H9 (cell line): Measurements from ENCODE around the gene PRCD. TPM values are rescaled to one million over a fixed set of nuclear protein-coding genes. Genes with fewer than 3 reads are reported as not detected.

ENCODE experiments used
- DNase-seq: peaks from one replicate; pipeline ENCODE4 v3.0.0-alpha.2; 2017
- H2AFZ ChIP-seq: one replicate; pipeline ENCODE4 v1.6.1; 2013; ENCODE audit warnings: mild to moderate bottlenecking, low read length, control low read depth, moderate library complexity
- H2AK5ac ChIP-seq: 2 replicates; pipeline ENCODE4 v1.6.1; 2013; ENCODE audit warnings: low read length, control low read depth, mixed read lengths; ENCODE audit not compliant: insufficient read length
- H2BK120ac ChIP-seq: one replicate; pipeline ENCODE4 v1.6.1; 2013; ENCODE audit warnings: low read depth, mild to moderate bottlenecking, low read length, control low read depth, inconsistent platforms; ENCODE audit not compliant: poor library complexity, severe bottlenecking
- H2BK12ac ChIP-seq: 2 replicates; pipeline ENCODE4 v1.6.1; 2013; ENCODE audit warnings: low read length, control low read depth, mixed read lengths, low read depth; ENCODE audit not compliant: insufficient read length
- H2BK15ac ChIP-seq: 2 replicates; pipeline ENCODE4 v1.6.1; 2013; ENCODE audit warnings: low read depth, low read length, control low read depth
- H2BK20ac ChIP-seq: one replicate; pipeline ENCODE4 v1.6.1; 2013; ENCODE audit warnings: low read depth, mild to moderate bottlenecking, low read length, control low read depth, inconsistent platforms; ENCODE audit not compliant: poor library complexity, severe bottlenecking
- H2BK5ac ChIP-seq: 2 replicates; pipeline ENCODE4 v1.6.1; 2013; ENCODE audit warnings: low read length, control low read depth, mixed read lengths; ENCODE audit not compliant: insufficient read length
- H3K14ac ChIP-seq: 2 replicates; pipeline ENCODE4 v1.6.1; 2013; ENCODE audit warnings: low read length, control low read depth; ENCODE audit not compliant: insufficient read depth
- H3K18ac ChIP-seq: 2 replicates; pipeline ENCODE4 v1.6.1; 2013; ENCODE audit warnings: low read depth, mild to moderate bottlenecking, mixed read lengths, low read length, control low read depth; ENCODE audit not compliant: insufficient read length
- H3K23ac ChIP-seq: 2 replicates; pipeline ENCODE4 v1.6.1; 2013; ENCODE audit warnings: low read length, control low read depth, mixed read lengths, low read depth; ENCODE audit not compliant: insufficient read length
- H3K23me2 ChIP-seq: 2 replicates; pipeline ENCODE4 v1.6.1; 2013; ENCODE audit warnings: low read depth, mild to moderate bottlenecking, mixed read lengths, low read length, control low read depth; ENCODE audit not compliant: insufficient read length, poor library complexity, severe bottlenecking
- H3K27ac ChIP-seq: 2 replicates; pipeline ENCODE4 v1.5.1; 2013; ENCODE audit warnings: low read length, control low read depth, mixed read lengths, low read depth; ENCODE audit not compliant: insufficient read length
- H3K27me3 ChIP-seq: 2 replicates; pipeline ENCODE4 v1.6.1; 2013; ENCODE audit warnings: low read length, control low read depth, inconsistent platforms; ENCODE audit not compliant: insufficient read depth
- H3K4ac ChIP-seq: 2 replicates; pipeline ENCODE4 v1.6.1; 2013; ENCODE audit warnings: low read depth, mild to moderate bottlenecking, control low read depth, inconsistent platforms, low read length, moderate library complexity
- H3K4me1 ChIP-seq: 2 replicates; pipeline ENCODE4 v1.6.1; 2013; ENCODE audit warnings: low read length, control low read depth, inconsistent platforms; ENCODE audit not compliant: insufficient read depth
- H3K4me2 ChIP-seq: 2 replicates; pipeline ENCODE4 v1.6.1; 2013; ENCODE audit warnings: low read length, control low read depth, mixed read lengths; ENCODE audit not compliant: insufficient read length, insufficient read depth
- H3K56ac ChIP-seq: 2 replicates; pipeline ENCODE4 v1.6.1; 2013; ENCODE audit warnings: low read depth, mild to moderate bottlenecking, mixed read lengths, low read length, control low read depth; ENCODE audit not compliant: insufficient read length
- H3K79me1 ChIP-seq: 2 replicates; pipeline ENCODE4 v1.6.1; 2013; ENCODE audit warnings: low read depth, mild to moderate bottlenecking, moderate library complexity, low read length, control low read depth, inconsistent platforms; ENCODE audit not compliant: insufficient read depth, poor library complexity, severe bottlenecking
- H3K79me2 ChIP-seq: 2 replicates; pipeline ENCODE4 v1.6.1; 2013; ENCODE audit warnings: low read length, control low read depth, inconsistent platforms; ENCODE audit not compliant: insufficient read depth
- H3K9ac ChIP-seq: 2 replicates; pipeline ENCODE4 v1.6.1; 2013; ENCODE audit warnings: low read length, control low read depth, mixed read lengths; ENCODE audit not compliant: insufficient read length; ENCODE audit errors: extremely low read depth
- H3K9me3 ChIP-seq: one replicate; pipeline ENCODE4 v1.6.1; 2013; ENCODE audit warnings: low read depth, low read length, inconsistent platforms; ENCODE audit not compliant: control insufficient read depth
- H3T11ph ChIP-seq: one replicate; pipeline ENCODE4 v1.6.1; 2013; ENCODE audit warnings: mild to moderate bottlenecking, low read length, control low read depth, inconsistent platforms
- H4K20me1 ChIP-seq: one replicate; pipeline ENCODE4 v1.6.1; 2013; ENCODE audit not compliant: control insufficient read depth, insufficient read length, insufficient read depth
- H4K5ac ChIP-seq: 2 replicates; pipeline ENCODE4 v1.6.1; 2013; ENCODE audit warnings: low read depth, mild to moderate bottlenecking, mixed read lengths, low read length, control low read depth; ENCODE audit not compliant: insufficient read length
- H4K8ac ChIP-seq: replicated peaks from 2 replicates; pipeline ENCODE4 v1.6.1; 2013; ENCODE audit warnings: low read length, control low read depth, mixed read lengths, low read depth; ENCODE audit not compliant: insufficient read length
- H4K91ac ChIP-seq: 2 replicates; pipeline ENCODE4 v1.6.1; 2013; ENCODE audit warnings: low read depth, mild to moderate bottlenecking, moderate library complexity, mixed read lengths, low read length, control low read depth; ENCODE audit not compliant: insufficient read length
- H3K27ac Mint-ChIP-seq, 3 experiments: 2 replicates in 2 of 3; 3 replicates in 1 of 3; pipeline ENCODE4 v1.8.0; 2020 to 2021; ENCODE audit warnings: mixed read lengths in 3 of 3, mild to moderate bottlenecking in 1 of 3, moderate library complexity in 1 of 3
- H3K27me3 Mint-ChIP-seq: 2 replicates; pipeline ENCODE4 v1.8.0; 2021; ENCODE audit warnings: low read depth, mild to moderate bottlenecking, moderate library complexity, mixed read lengths
- H3K36me3 Mint-ChIP-seq, 3 experiments: 2 replicates in 2 of 3; 3 replicates in 1 of 3; pipeline ENCODE4 v1.8.0; 2020 to 2021; ENCODE audit warnings: low read depth in 3 of 3, mixed read lengths in 3 of 3; ENCODE audit not compliant: insufficient read depth in 1 of 3
- H3K4me1 Mint-ChIP-seq, 2 experiments: 2 replicates each; pipeline ENCODE4 v1.8.0; 2020; ENCODE audit warnings: mixed read lengths in 2 of 2
- H3K4me3 Mint-ChIP-seq, 2 experiments: 2 replicates in 1 of 2; 3 replicates in 1 of 2; pipeline ENCODE4 v1.8.0; 2020 to 2021; ENCODE audit warnings: mild to moderate bottlenecking in 2 of 2, mixed read lengths in 2 of 2, moderate library complexity in 1 of 2
- H3K9me3 Mint-ChIP-seq, 2 experiments: 2 replicates in 1 of 2; 3 replicates in 1 of 2; pipeline ENCODE4 v1.8.0; 2020; ENCODE audit warnings: mild to moderate bottlenecking in 2 of 2, mixed read lengths in 2 of 2, moderate library complexity in 1 of 2
- CTCF ChIP-seq: fragments of 200-600 bp; sonication (generic); conservative IDR thresholded peaks from 3 replicates; pipeline ENCODE4 v1.8.0; 2021; ENCODE audit warnings: antibody characterized with exemption, mild to moderate bottlenecking
- WGBS: extraction: QIAGEN DNeasy Blood & Tissue Kit; methylation state at CpG from one replicate; pipeline ENCODE4 v1.1.7; 2013; ENCODE audit warnings: missing lambda C conversion rate, low lambda C conversion rate, mixed read lengths; ENCODE audit not compliant: insufficient read length; ENCODE audit errors: extremely low coverage; 5-methylcytosine and 5-hydroxymethylcytosine counted together
- total RNA-seq: library from RNA; stranded (reverse); gene quantifications from 2 replicates; pipeline ENCODE4 v1.2.1, GENCODE V29; 2021

The PRCD gene
- total RNA-seq, 1 experiment from 2014 or later = 0.46 TPM

GRCh38 chr17:76560036-76560876 is 20.4 kb downstream of the PRCD start:
- Histone ChIP-seq H3K27ac (no peak overlapping the region), H3K14ac (no peak overlapping the region), H3K79me1 (peaks cover 2% of the 10 kb centered on the region), H3T11ph (no peak overlapping the region), H2AFZ (no peak overlapping the region), H3K27me3 (no peaks in the 10 kb centered on the region), H2BK120ac (no peak overlapping the region), H4K5ac (no peak overlapping the region), H3K9me3 (no peaks in the 10 kb centered on the region), H3K4me1 (no peaks in the 10 kb centered on the region), H3K56ac (no peak overlapping the region), H2BK20ac (no peak overlapping the region), H3K23me2 (peaks cover 6% of the 10 kb centered on the region), H2BK15ac (no peak overlapping the region), H3K4me2 (peak overlapping the region; percentile 95), H3K18ac (no peak overlapping the region), H3K23ac (no peak overlapping the region), H3K4ac (no peak overlapping the region), H2BK12ac (no peak overlapping the region), H2BK5ac (no peak overlapping the region), H4K91ac (no peak overlapping the region), H3K9ac (peak overlapping the region; percentile 37), H4K8ac (no peak overlapping the region), H2AK5ac (no peak overlapping the region), H3K79me2 (peaks cover 35% of the 10 kb centered on the region), H4K20me1 (no peaks in the 10 kb centered on the region)
- no peak for DNase-seq
- TF ChIP-seq CTCF = no peak
- H3K36me3 Mint-ChIP-seq = peaks cover 42 to 67% (median 61%) of the 10 kb centered on the region in 3 experiments
- H3K9me3 Mint-ChIP-seq = no peaks in the 10 kb centered on the region; a peak in 1 of 5 replicates
- H3K27me3 Mint-ChIP-seq = no peaks in the 10 kb centered on the region; the same call in 1 of the 2 replicates
- H3K4me3 Mint-ChIP-seq = peak overlapping the region; percentile 69 to 97
- H3K27ac Mint-ChIP-seq = peak overlapping the region; percentile 11 to 80 (median 42); a peak in 4 of 7 replicates
- H3K4me1 Mint-ChIP-seq = peaks cover 31 to 45% of the 10 kb centered on the region in 2 experiments
- WGBS = no CpG with 5 or more reads among the region's 10 CpGs
